Measurements from ENCODE around the gene TDP1.
A peak's percentile ranks its signal among the peaks of the same experiment; 100 is the strongest.

TDP1 gene

DNA sequence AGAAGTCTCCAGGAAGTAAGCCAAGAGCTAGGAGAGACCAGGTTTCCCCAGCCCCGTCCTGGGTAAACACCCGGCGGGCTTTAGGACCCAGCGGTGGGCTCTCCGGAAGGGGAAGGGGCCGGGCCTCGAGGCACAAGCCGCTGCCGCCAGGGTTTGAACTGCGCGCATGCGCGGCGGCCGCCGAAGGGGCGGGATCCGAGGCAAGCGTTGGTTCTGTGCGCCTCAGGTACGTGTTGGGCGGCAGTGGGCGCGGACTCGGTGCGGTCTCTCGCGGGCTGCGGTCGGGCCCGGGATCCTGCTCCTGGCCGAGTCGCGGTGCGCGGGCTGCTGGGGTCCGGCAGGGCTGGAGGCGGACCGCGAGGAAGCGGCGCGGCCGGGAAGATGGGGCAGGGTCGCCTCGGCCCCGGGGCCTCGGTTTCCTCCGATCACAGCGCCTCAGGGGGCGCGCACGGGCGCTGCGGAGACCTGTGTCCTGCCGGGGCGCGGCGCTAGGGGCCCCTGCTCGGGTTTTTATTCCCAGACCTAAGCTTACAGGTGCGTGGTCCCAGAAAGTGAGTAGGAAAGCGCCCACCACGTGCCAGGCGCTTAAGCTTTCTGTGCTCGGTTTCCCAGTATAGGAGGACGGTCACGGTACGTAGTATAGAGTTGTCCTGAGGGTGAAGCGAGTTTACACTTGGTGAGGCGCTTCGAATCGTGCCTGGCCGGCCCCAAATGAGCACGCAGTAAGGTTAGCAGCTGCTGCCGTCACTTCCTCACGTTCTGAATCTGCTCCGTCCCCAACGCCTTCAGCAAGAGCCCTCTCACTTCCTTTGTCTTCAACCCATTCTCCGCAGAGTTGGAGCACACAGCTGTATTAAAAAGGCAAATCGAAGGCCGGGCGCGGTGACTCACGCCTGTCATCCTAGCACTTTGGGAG, at the start of gene TDP1:
TSS of gene TDP1 (plus strand) at position 183 of the 916 bp plus-strand sequence. CDS start 7,188 bp downstream, outside the sequence.
- DNase-seq: peak; percentile 97

DNA sequence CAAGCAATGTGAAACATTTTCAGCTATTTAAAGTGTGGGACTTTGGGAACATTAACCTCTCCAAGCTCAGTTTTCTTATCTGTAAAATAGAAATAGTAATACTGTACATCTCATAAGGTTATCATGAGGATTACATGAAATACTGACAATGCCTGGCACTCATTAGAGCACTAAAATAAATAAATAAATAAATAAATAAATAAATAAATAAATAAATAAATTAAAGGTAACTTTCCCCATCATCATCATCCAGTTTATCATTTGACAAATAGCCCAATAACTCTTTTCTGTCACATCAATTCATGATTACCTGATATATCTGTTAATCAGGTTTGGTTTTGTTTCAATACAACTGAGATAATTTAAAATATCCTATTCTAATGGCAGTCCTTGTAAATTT, 49.7 kb upstream of the TDP1 start:
- DNase-seq: no peak

DNA sequence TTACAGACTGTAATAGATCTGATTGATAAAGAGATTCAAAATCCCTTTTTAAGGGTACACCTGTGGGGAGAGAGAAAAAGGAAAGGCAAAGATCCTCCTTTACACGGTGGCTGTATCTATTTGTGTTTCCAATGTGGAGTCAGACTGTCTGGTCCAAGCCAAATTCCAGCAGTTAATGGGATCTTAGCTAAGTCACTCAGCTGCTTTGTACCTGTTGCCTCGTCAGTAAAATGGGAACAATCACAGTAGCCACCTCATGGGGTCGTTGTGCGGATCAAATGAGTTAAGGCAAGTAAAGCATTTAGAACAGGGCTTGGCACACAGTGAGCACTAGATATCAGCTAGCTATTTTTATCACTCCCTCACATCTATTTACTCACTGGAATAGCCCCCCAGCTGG, 48.1 kb upstream of the TDP1 start:
- no peak for DNase-seq

DNA sequence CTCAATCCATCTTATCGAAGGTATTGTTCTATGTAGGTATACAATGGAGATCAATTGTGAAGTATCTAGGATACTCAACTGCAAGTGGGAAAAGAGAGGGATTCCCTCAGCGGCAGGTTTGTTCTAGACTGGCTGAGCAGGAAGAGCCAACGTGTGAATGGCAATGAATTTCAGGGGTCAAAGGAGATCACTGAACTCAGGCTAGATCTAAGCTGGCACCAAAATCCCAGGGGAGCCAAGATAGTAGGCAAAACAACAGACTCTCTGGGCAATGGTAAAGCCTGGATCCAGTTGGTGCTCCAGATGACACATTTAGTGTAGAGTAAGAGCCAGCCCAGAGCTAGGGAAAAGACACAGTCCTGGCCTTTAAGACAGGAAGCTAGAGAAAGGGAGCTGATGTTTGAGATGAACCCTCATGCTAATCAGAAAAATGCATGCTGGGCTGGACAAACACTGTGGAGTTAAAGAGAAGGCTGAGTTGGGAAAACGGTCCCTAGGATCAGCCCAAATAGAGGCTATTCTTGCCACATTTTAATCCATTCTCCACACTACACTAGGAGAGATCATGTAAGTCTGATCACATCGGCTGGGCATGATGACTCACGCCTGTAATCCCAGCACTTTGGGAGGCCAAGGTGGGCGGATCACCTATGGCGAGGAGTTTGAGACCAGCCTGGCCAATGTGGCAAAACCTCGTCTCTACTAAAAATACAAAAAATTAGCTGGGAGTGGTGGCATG, 46.8 kb upstream of the TDP1 start:
- DNase-seq: no peak

DNA sequence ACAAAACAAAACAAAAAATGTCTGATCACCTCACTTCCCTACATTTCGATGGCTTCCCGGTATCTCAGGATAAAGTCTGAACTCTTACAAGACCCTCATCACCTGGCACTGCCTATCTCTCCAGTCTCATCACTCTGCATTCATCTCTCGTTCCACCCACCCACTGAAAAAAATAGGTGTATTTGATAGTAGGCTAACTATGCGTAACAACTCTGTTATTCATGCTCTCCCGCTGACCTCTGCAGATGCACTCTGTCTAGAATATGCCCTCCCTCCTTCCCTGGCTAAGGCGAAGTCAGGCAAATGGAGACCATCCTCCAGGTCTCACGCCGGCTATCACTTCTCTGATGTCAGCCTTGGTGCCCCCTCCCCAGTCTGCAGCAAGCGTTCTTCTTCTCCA, 46.1 kb upstream of the TDP1 start:
- DNase-seq: no peak

DNA sequence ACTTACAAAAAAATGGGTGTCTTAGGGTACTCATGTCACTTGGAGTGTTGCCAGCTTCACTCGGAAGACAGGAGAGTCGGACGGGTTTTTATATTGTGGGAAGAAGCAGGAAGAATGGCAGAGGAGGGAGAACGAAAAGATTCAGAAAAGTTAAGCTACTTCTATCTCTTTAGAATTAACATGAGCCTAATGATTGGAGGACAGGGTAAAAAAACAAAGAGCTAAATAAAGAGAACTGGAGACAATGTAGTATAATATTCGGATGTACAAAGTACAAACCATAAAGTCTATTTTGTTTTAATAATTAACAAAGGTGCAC, 45.1 kb upstream of the TDP1 start:
- DNase-seq: no peak

DNA sequence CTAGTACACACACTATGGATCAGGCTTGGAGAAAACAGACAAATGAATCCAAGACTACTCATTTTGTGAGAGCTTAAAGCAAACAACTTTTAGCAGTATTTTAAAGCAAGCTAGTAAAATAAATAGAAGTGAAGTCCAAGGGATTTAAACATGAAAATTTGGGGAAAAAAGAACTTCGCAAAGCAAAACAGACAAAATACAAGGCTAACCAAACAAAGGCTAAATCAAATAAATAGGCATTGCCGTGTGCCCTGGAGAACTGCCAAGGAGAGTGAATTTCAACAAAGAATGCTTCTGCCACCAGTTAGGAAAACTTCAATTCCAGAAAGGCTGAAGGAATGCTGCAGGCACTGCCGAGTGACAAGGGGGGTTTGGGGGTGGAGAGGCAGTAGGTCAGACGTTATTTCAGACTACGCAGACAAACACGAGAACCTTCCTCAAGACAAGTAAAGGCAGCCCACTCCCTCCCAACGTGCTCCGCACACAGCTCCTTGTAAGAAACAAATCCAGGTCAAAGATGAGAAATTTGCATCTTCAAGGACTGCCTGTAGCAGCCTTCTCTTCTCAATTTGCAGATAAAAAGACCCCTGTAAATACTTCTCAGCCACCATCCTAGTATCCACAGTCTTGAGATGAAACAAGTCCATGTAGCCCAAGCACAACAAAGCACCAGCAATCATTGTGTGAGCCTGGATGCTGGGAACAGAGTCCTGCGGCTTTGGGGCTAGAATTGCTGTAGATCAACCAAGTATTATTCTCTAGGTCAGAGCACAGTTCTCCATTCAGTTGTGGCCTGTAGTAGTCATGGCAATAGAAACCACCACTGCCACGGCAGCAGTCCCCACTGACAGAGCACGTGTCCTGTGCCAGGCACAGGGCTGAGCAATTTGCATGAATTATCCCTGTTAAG, 44.5 kb upstream of the TDP1 start:
- DNase-seq: no peak

DNA sequence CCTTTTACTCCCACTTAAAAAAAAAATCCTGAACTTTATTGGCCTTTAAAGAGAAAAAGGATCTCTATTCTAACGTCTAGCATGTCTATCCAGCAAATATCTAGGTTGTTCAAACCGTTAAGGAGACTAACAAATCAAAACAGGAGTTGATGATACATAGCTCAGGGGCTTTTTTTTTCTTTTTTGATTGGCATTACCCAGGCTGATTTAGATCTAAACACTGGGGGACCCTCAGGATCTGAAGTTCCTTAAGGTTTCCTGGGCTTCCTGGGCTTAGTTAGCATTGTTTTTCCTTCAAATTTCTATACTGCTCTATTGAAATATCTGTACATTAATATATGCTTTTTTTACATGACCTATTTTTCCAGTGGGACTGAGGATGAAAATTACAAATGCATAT, 43.5 kb upstream of the TDP1 start:
- DNase-seq: no peak

DNA sequence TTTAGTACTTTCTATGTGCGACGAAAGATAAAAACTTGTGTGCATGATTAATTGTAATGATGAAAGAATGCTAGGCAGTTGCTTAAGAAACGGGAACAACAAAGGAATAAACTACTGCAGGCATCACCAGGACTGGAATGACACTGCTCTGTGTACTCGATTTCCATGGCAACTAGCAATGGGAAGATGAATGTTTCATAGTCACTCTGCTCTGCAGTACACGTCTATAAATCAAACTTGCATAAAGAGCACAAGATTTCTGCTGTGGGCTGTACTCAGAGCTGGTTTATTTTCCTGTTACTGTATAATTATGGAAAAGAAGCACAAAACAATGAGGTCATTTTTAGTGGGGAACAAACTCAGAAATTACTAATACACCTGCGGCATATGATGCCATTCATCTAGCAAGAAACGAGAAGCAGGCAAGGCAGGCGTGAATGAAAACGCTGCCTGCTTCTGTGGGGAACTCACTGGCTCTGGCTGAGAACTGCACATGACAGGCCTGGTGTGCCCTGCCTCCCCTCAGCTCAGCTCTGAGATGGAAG, 43.0 kb upstream of the TDP1 start:
- no peak for DNase-seq

DNA sequence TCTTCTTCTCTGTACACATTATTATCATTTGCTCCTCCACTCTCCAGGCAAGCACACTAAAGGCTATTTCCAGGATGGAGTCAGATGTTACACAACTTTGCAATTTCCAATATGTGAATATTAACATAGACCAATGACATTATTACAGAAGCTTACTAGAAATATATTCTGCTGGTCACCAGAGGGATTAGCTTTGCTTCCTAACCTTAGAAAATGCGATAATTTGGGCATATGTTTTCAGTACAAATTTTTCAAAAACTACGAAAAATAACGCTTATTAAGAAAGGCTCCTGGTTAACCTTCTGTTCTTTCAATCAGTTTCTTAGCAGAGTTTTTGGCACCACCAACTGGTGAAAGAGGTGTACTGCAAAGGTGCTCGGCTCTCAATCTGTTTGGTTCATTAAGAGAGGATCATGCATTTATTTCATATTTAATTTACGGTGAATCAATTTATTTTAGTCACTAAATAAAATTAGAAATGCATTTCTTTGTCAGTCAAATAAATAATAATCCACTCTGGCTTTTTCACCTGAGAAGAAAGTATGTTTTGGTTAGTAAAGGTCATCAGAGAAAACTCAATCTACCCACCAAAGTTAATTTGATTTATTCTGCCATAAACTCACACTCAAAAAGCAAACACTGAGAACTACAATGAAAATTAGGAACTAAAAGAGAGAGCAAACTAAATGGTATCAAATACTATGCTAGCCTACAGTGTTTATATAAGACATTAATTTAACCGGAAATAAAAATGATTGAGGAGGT, 40.4 kb upstream of the TDP1 start:
- peak; percentile 63 for DNase-seq

DNA sequence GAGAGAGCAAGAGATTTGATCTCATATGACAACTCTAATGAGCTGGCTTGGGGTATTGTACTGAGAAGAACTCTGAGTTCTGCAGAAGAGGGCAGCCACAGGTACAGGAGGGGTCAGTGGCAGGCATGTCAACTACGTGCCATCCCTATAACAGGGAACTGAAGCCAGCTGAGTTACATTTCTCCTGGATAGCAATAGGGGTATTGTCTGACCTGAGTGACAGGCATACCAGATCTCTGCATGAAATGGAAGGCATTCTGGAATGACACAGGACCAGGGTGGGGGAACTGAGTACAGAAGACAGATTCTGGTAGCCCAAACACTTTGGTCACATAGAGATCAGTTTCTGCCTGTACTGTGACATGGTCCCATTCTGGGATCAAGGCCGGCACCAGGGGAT, 37.0 kb upstream of the TDP1 start:
- no peak for DNase-seq

DNA sequence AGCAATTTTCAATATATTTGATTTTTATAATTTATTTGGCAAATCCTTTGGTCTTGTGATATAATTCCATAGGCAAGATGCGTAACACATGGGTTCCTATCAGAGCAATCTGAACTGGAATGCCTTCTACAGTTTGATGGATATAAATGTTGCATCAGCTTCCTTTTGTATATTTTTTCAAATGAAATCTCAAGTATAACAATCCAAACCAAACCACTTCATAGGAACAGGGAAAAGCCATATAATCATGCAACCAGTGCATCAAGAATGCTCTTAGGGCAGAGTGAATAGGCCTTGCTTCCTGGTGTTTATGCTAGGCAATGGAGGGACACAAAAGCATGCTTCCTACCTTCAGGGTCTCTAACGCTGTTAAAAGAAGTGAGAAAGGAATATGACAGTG, 35.7 kb upstream of the TDP1 start:
- no peak for DNase-seq

DNA sequence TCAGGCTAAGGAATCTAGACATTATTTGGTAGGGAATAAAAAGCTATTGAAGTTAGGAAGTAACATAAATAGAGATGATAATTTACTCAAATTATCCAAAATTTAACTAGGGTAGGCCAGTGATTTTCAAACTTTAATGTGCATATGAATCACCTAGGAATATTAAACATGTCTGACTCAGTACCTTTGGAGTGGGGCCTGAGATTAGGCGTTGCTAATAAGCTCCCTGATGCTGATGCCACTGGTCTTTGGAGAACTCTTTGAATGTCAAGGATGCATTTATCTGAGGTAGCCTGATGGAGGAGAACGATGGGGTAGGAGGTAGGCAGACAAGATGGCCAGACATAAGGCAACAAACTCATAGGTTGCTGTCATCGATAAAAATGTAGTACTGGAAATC, 34.4 kb upstream of the TDP1 start:
- no peak for DNase-seq

DNA sequence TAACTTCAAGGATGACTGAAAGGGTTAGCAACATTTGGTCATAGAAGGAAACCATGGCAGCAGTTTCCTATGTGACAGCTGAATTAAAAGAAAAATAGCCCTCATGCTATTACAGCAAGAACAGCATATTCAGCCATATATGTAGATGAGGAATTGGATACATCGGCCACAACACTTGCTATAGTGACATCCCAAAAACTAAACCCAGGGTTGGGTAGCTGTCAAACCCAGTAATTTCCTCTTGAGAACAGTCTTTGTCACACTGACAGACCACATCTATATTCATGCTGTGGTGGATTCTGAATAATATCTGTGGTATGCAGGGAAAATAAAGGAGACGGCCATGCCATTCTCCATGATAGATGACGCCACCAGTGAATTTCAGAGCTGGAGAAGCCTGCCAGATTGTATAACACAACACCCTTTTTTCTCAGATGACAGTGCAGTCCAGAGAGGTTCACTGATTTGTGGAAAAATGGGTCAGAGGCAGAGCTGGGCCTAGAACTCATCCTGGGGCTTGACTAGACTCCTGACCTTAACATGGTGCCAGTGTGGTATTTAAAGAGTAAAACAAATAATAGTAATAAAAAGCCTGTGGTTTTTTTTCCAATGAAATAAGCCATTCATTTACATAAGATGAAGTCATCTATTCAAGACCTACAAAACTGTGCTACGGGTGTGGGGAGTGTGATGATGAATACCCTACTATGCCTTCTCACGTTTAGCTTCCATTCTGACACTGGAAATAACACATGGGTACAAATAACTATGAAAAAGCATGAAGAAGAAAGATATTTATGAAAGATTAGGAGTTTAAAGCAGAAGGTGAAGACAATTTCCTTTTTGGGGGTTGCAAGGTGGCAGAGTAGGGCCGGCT, 33.5 kb upstream of the TDP1 start:
- DNase-seq: no peak

DNA sequence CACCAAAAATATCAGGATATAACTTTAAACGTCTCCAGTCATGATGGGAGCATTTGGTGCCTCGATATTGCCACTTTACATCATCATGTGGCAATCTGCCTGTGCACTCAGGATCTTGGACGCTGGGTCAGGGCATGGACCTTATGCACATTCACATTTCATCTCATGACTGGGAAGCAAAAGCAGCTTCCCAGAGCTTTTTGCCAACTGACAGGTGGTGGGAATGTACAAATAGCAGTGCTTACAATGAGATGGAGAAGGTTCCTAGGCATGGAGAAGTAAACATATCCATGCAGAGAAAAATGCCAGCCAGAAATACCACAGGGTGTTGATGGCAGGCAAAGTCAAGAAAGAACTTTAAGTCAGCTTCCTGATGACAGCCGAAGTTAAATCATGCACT, 31.5 kb upstream of the TDP1 start:
- no peak for DNase-seq

DNA sequence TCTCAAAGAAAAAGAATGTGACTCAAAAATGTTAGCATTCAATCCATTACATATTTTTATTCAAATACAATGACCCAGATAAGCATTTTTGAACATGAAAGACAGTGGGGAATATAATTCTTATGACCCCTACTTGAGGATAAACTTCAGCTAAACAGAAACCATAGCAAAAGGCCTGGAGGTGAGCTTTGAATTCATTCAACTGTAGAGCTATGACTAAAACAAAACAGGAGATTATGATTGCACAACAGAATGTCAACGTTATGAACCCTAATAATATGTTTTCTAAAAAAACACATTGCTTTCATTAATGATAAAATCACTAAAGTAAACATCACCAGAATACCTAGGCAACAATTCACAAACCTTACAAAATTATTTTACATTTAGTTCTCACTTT, 29.0 kb upstream of the TDP1 start:
- no peak for DNase-seq

DNA sequence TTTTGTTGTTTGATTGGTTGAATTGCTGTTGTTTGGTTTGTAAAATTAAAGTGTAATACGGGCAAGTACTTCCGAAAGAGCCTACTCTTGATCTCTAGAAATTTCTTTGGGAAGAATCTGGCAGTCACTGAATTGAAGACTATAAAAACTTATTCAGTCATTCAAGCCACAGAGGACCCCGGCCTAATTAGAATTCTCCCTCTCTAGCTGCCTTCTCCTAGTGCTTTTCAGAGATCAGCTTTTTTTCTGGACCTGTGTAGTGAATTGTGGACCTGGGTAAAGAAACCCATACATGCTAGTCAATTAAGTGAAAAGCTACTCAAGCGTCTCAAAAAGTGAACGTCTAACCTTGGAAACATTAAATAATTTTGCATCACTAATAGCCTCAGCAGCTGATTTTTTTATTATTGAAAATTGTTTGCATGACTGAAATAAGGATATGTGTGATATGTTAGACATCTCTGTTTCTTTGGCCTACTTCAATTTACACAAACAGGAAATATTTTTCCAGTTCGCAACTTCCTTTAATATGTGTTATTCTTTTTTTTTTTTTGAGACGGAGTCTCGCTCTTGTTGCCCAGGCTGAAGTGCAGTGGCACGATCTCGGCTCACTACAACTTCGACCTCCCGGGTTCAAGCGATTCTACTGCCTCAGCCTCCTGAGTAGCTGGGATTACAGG, 28.4 kb upstream of the TDP1 start:
- DNase-seq: no peak

DNA sequence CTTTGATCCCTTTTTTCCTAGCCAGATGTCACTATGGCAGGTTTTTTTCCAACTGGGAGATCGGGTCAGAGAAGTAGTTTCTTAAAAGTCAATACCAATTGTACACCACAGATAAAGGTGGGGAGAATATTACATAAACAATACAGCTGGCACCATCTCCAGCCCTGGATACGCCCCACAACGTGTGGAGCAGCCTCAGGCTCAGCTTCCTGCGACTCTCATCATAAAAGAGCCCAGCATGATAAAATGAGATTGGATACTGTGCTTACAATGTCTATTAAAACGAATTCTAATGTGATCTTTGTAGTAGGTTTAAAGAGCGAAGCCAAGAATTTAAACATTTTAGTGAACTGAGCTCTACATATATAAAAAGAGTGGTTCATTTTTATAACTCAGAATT, 22.7 kb upstream of the TDP1 start:
- DNase-seq: no peak

DNA sequence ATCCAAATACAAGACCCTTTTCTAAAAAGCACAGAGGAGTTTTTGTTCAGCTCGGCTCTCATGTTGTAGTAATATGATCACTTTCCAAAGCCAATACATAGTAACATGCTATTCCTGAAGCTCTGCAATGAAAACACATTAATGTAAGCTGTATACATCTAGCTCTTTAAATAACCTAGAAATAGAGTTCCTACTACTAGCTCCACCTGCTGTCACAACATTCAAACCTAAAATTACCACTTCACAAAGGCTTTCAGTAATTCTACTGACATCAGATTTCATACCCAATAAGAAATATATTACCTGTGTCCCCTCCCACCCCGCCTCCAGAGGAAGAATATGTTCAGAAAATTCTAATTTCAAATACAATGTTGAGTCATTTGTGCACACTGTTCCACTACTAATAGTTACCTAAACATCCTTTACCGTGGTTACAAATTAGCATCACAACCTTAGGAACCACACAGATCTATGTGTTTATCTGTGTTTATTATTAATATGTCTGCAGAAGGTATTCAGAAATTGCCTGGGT, 19.0 kb upstream of the TDP1 start:
- DNase-seq: no peak

DNA sequence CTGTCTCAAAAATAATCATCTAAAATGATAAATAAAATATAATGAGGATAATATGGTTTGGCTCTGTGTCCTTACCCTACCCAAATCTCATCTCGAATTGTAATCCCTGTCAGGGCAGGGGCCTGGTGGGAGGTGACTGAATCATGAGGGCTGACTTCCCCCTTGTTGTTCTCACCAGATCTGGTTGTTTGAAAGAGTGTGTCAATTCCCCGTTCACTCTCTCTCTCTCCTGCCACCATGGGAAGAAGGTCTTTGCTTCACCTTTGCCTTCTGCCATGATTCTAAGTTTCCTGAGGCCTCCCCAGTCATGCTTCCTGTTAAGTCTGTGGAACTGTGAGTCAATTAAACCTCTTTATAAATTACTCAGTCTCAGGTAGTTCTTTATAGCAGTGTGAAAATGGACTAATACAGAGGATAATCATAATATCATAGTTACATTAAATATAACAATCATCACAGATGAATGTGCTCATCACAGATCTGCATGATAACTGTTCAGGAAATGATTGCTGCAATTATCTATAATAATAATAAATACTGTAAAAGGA, 13.8 kb upstream of the TDP1 start:
- DNase-seq: no peak
